ENCODE results near the gene CDH23. TPM values are rescaled to one million over a fixed set of nuclear protein-coding genes. Genes with fewer than 3 reads are reported as not detected.

Gene CDH23
- polyA plus RNA-seq, 1 donor (not counting 4 experiments of a cell fraction or from before 2014, with no cell fraction given), result 0.01 TPM

DNA sequence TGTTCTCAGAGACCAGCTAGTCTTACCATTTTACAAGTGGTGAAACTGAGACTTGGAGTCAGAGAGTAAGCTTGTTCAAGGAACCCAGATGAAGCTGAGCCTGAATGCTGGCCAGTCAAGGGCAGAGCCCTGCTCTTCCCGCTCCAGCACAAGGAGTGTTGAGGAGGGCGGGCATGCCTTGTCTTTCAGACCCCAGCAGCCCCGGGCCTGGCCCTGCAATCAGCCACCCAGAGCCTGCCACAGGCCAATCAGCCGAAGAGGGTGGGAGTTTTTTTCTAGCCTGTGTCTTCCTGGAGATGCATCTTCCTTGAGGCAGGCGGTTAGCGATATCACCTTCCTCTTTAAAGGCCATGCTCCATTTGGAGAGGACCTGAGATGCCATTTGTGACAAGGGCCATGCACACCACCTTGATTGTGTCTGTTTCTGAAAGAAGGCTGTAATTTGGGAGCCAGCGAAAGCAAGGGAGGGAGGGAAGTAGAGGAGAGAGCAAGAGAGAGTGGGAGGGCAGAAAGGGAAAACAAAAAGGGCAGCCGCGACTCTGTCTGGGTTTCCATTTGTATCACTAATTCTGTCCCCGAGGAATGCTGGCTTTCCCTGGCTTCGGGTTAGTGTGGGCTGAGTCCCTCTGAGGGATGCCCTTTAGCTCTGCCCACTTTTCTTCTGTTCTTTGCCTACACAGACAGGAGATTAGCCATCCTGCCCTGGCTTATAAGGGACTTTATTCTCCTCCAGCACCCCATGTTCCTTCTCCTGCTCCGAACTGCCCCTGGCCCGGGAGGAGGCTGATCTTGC, 8.0 kb downstream of the CDH23 start:
- Histone ChIP-seq H3K36me3 (ENCODE audit: control insufficient read depth in 2 of 2, extremely low read depth in 1 of 2, insufficient read depth in 2 of 2, low read length in 2 of 2) (no peaks in the 10 kb centered on the region), H3K9me1 (ENCODE audit: control insufficient read depth, extremely low read depth, insufficient read depth, low read length) (no peaks in the 10 kb centered on the region), H3K27me3 (ENCODE audit: control insufficient read depth, extremely low read depth, insufficient read depth, low read length) (peaks cover 4% of the 10 kb centered on the region), H3K4me3 (ENCODE audit: control insufficient read depth in 2 of 3, extremely low read depth in 1 of 3, insufficient read depth in 2 of 3, low read depth in 1 of 3, low read length in 3 of 3) (no peak overlapping the region), H4K20me1 (ENCODE audit: control insufficient read depth, extremely low read depth, insufficient read depth, low read length) (no peaks in the 10 kb centered on the region), H2AFZ (ENCODE audit: control insufficient read depth, low read length) (no peak overlapping the region), H3K4me2 (ENCODE audit: control insufficient read depth, extremely low read depth, insufficient read depth, low read depth, low read length) (no peak overlapping the region), H3K9ac (ENCODE audit: control insufficient read depth, extremely low read depth, insufficient read depth, low read length) (no peak overlapping the region), H3K9me3 (ENCODE audit: control insufficient read depth, low read depth, low read length) (no peaks in the 10 kb centered on the region), H3K27ac (ENCODE audit: control insufficient read depth, insufficient read depth, low read length) (no peak overlapping the region), H3K4me1 (ENCODE audit: control insufficient read depth, extremely low read depth, insufficient read depth, low read length) (no peaks in the 10 kb centered on the region), H3K79me2 (ENCODE audit: control insufficient read depth, insufficient read depth, low read length) (no peaks in the 10 kb centered on the region)
- TF ChIP-seq, protein P1, sequence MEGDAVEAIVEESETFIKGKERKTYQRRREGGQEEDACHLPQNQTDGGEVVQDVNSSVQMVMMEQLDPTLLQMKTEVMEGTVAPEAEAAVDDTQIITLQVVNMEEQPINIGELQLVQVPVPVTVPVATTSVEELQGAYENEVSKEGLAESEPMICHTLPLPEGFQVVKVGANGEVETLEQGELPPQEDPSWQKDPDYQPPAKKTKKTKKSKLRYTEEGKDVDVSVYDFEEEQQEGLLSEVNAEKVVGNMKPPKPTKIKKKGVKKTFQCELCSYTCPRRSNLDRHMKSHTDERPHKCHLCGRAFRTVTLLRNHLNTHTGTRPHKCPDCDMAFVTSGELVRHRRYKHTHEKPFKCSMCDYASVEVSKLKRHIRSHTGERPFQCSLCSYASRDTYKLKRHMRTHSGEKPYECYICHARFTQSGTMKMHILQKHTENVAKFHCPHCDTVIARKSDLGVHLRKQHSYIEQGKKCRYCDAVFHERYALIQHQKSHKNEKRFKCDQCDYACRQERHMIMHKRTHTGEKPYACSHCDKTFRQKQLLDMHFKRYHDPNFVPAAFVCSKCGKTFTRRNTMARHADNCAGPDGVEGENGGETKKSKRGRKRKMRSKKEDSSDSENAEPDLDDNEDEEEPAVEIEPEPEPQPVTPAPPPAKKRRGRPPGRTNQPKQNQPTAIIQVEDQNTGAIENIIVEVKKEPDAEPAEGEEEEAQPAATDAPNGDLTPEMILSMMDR (optimal IDR thresholded peaks at IDR 0.05 in 1 of 3, IDR thresholded peaks at IDR 0.05 in 1 of 3, conservative IDR thresholded peaks at IDR 0.05 in 1 of 3; ENCODE audit: extremely low read depth in 1 of 3, insufficient read depth in 2 of 3, low read length in 3 of 3), result no peak
- TF ChIP-seq EZH2 (IDR thresholded peaks at IDR 0.05; ENCODE audit: low read length), result no peak
- dilution Hi-C loops (cut with MboI; ENCODE audit: extremely low pct_ligation_motif_present, low sequenced_read_pairs), result no loop called here
- DNase-seq (ENCODE audit: low read depth, low spot score) (no peak), FAIRE-seq (no peak)

GRCh38 chr10:71406878-71407277, 10.2 kb downstream of the CDH23 start:
- dilution Hi-C loops (cut with MboI; ENCODE audit: extremely low pct_ligation_motif_present, low sequenced_read_pairs), result no loop called here
- no peaks in the 10 kb centered on the region for H3K36me3 ChIP-seq (ENCODE audit: control insufficient read depth in 2 of 2, extremely low read depth in 1 of 2, insufficient read depth in 2 of 2, low read length in 2 of 2)
- no peaks in the 10 kb centered on the region for H3K4me1 ChIP-seq (ENCODE audit: control insufficient read depth, extremely low read depth, insufficient read depth, low read length)
- H3K27me3 ChIP-seq (ENCODE audit: control insufficient read depth, extremely low read depth, insufficient read depth, low read length), result no peaks in the 10 kb centered on the region
- no peak overlapping the region for H3K4me3 ChIP-seq (ENCODE audit: control insufficient read depth in 2 of 3, extremely low read depth in 1 of 3, insufficient read depth in 2 of 3, low read depth in 1 of 3, low read length in 3 of 3)
- H3K9me1 ChIP-seq (ENCODE audit: control insufficient read depth, extremely low read depth, insufficient read depth, low read length), result no peaks in the 10 kb centered on the region
- H2AFZ ChIP-seq (ENCODE audit: control insufficient read depth, low read length), result no peak overlapping the region
- no peak overlapping the region for H3K4me2 ChIP-seq (ENCODE audit: control insufficient read depth, extremely low read depth, insufficient read depth, low read depth, low read length)
- H3K9me3 ChIP-seq (ENCODE audit: control insufficient read depth, low read depth, low read length), result no peaks in the 10 kb centered on the region
- TF ChIP-seq EZH2 (IDR thresholded peaks at IDR 0.05; ENCODE audit: low read length), result no peak
- TF ChIP-seq, protein P1 (optimal IDR thresholded peaks at IDR 0.05 in 1 of 3, IDR thresholded peaks at IDR 0.05 in 1 of 3, conservative IDR thresholded peaks at IDR 0.05 in 1 of 3; ENCODE audit: extremely low read depth in 1 of 3, insufficient read depth in 2 of 3, low read length in 3 of 3), result no peak
- FAIRE-seq (no peak), DNase-seq (ENCODE audit: low read depth, low spot score) (no peak)
- H3K27ac ChIP-seq (ENCODE audit: control insufficient read depth, insufficient read depth, low read length), result no peak overlapping the region
- no peaks in the 10 kb centered on the region for H4K20me1 ChIP-seq (ENCODE audit: control insufficient read depth, extremely low read depth, insufficient read depth, low read length)
- no peak overlapping the region for H3K9ac ChIP-seq (ENCODE audit: control insufficient read depth, extremely low read depth, insufficient read depth, low read length)
- no peaks in the 10 kb centered on the region for H3K79me2 ChIP-seq (ENCODE audit: control insufficient read depth, insufficient read depth, low read length)
